ENCODE results near the gene TRAM2.
"Not testable (repeated sequence)": the region's sequence is repeated elsewhere in the genome, so short reads cannot be mapped to it uniquely, and the experiment has no call there.

The TRAM2 gene

GRCh38 chr6:52491203-52492069, 85.4 kb downstream of the TRAM2 start:
- DNase-seq (ENCODE audit: low spot score) = no peak

- DNase-seq (ENCODE audit: low spot score) = no peak
These were observed 87.0 kb downstream of the TRAM2 start for GRCh38 chr6:52489881-52490280.

GRCh38 chr6:52483671-52484003, 93.2 kb downstream of the TRAM2 start:
- DNase-seq (ENCODE audit: low spot score) = no peak

GRCh38 chr6:52482903-52483670, 93.8 kb downstream of the TRAM2 start:
- DNase-seq (ENCODE audit: low spot score) = no peak

GRCh38 chr6:52475307-52475706, 101.6 kb downstream of the TRAM2 start:
- DNase-seq (ENCODE audit: low spot score) = no peak

GRCh38 chr6:52474173-52474572, 102.7 kb downstream of the TRAM2 start:
- no peak for DNase-seq (ENCODE audit: low spot score)

GRCh38 chr6:52461194-52461593, 115.7 kb downstream of the TRAM2 start:
- DNase-seq (ENCODE audit: low spot score) = not testable (repeated sequence)

GRCh38 chr6:52457096-52457495, 119.8 kb downstream of the TRAM2 start:
- DNase-seq (ENCODE audit: low spot score) = no peak

GRCh38 chr6:52454556-52454955, 122.3 kb downstream of the TRAM2 start:
- no peak for DNase-seq (ENCODE audit: low spot score)
